ENCODE data around the gene TTC29. TPM values are rescaled to one million over a fixed set of nuclear protein-coding genes. Genes with fewer than 3 reads are reported as not detected.

Gene TTC29
- total RNA-seq, 3 donors from 2014 or later, result 0.29 TPM; not detected in 2

- Histone ChIP-seq H3K27ac (no peak overlapping the region), H3K4me1 (no peaks in the 10 kb centered on the region), H3K36me3 (no peaks in the 10 kb centered on the region), H3K9me3 (no peaks in the 10 kb centered on the region), H3K27me3 (no peaks in the 10 kb centered on the region), H3K4me3 (no peak overlapping the region)
- TF ChIP-seq POLR2AphosphoS5 (IDR thresholded peaks at IDR 0.05) (no peak), CTCF (IDR thresholded peaks at IDR 0.05) (no peak), POLR2A (IDR thresholded peaks at IDR 0.05) (no peak)
- intact Hi-C loops (cut with DNase I; ENCODE audit: low total_unique reads), result no loop called here
- no peak for DNase-seq (ENCODE audit: low spot score in 2 of 2)
Measured at GRCh38 chr4:146957237-146957636, 11.6 kb upstream of the TTC29 start.

GRCh38 chr4:146952896-146953295 lies 7.2 kb upstream of the TTC29 start:
- no peaks in the 10 kb centered on the region for H3K4me1 ChIP-seq
- intact Hi-C loops (cut with DNase I; ENCODE audit: low total_unique reads), result no loop called here
- H3K27ac ChIP-seq, result no peak overlapping the region
- no peaks in the 10 kb centered on the region for H3K36me3 ChIP-seq
- no peaks in the 10 kb centered on the region for H3K9me3 ChIP-seq
- H3K27me3 ChIP-seq, result peaks cover 0 to 9% of the 10 kb centered on the region in 2 donors
- H3K4me3 ChIP-seq, result no peak overlapping the region
- no peak for DNase-seq (ENCODE audit: low spot score in 2 of 2)
- TF ChIP-seq CTCF (IDR thresholded peaks at IDR 0.05), result no peak
- TF ChIP-seq POLR2AphosphoS5 (IDR thresholded peaks at IDR 0.05), result no peak
- TF ChIP-seq POLR2A (IDR thresholded peaks at IDR 0.05), result no peak

GRCh38 chr4:146949559-146949958 lies 3.9 kb upstream of the TTC29 start:
- Histone ChIP-seq H3K36me3 (no peaks in the 10 kb centered on the region), H3K9me3 (no peaks in the 10 kb centered on the region), H3K27ac (no peak overlapping the region), H3K4me1 (peaks cover 0 to 8% of the 10 kb centered on the region in 2 donors), H3K27me3 (peaks cover 0 to 9% of the 10 kb centered on the region in 2 donors), H3K4me3 (no peak overlapping the region)
- intact Hi-C loops (cut with DNase I; ENCODE audit: low total_unique reads), result no loop called here
- no peak for DNase-seq (ENCODE audit: low spot score in 2 of 2)
- TF ChIP-seq POLR2AphosphoS5 (IDR thresholded peaks at IDR 0.05) (no peak), POLR2A (IDR thresholded peaks at IDR 0.05) (no peak), CTCF (IDR thresholded peaks at IDR 0.05) (no peak)

- peaks cover 0 to 8% of the 10 kb centered on the region in 2 donors for H3K4me1 ChIP-seq
- DNase-seq (ENCODE audit: low spot score in 2 of 2), result no peak
- intact Hi-C loops (cut with DNase I; ENCODE audit: low total_unique reads), result no loop called here
Measured at GRCh38 chr4:146943691-146944375, 1.8 kb downstream of the TTC29 start.

More at GRCh38 chr4:146943691-146944375, 1.8 kb downstream of the TTC29 start:
- H3K36me3 ChIP-seq, result no peaks in the 10 kb centered on the region
- no peaks in the 10 kb centered on the region for H3K9me3 ChIP-seq
- no peak overlapping the region for H3K4me3 ChIP-seq
- TF ChIP-seq CTCF (IDR thresholded peaks at IDR 0.05) (no peak), POLR2AphosphoS5 (IDR thresholded peaks at IDR 0.05) (no peak), POLR2A (IDR thresholded peaks at IDR 0.05) (no peak)
- no peaks in the 10 kb centered on the region for H3K27me3 ChIP-seq
- no peak overlapping the region for H3K27ac ChIP-seq

Data from breast epithelium (tissue), 4 donors.